ENCODE data around the gene PC. TPM values are rescaled to one million over a fixed set of nuclear protein-coding genes. Genes with fewer than 3 reads are reported as not detected.

Gene PC
- total RNA-seq, 4 donors from 2014 or later: 13.1 to 67.6 (median 32.1) TPM

GRCh38 chr11:66920978-66921784 is 37.0 kb downstream of the PC start:
- in situ Hi-C loops (cut with MboI; ENCODE audit: low sequenced_read_pairs in 4 of 4) (no loop called here), intact Hi-C loops (cut with DNase I; ENCODE audit: low total_unique reads) (no loop called here)
- Histone ChIP-seq H3K27me3 (no peaks in the 10 kb centered on the region), H3K27ac (peak overlapping the region in 2 of 4 donors; percentile 31 to 76), H3K4me1 (peaks cover 0 to 28% of the 10 kb centered on the region in 2 donors), H3K4me3 (no peak overlapping the region), H3K36me3 (no peaks in the 10 kb centered on the region), H3K9me3 (no peaks in the 10 kb centered on the region)
- TF ChIP-seq, protein P1, sequence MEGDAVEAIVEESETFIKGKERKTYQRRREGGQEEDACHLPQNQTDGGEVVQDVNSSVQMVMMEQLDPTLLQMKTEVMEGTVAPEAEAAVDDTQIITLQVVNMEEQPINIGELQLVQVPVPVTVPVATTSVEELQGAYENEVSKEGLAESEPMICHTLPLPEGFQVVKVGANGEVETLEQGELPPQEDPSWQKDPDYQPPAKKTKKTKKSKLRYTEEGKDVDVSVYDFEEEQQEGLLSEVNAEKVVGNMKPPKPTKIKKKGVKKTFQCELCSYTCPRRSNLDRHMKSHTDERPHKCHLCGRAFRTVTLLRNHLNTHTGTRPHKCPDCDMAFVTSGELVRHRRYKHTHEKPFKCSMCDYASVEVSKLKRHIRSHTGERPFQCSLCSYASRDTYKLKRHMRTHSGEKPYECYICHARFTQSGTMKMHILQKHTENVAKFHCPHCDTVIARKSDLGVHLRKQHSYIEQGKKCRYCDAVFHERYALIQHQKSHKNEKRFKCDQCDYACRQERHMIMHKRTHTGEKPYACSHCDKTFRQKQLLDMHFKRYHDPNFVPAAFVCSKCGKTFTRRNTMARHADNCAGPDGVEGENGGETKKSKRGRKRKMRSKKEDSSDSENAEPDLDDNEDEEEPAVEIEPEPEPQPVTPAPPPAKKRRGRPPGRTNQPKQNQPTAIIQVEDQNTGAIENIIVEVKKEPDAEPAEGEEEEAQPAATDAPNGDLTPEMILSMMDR (IDR thresholded peaks at IDR 0.05 in 4 of 5, conservative IDR thresholded peaks at IDR 0.05 in 1 of 5): no peak
- no peak for TF ChIP-seq POLR2A (IDR thresholded peaks at IDR 0.05)
- ATAC-seq: peak; percentile 82 to 85
- peak; percentile 46 to 65 for DNase-seq

- intact Hi-C loops (cut with DNase I; ENCODE audit: low total_unique reads): no loop called here
- no peak overlapping the region for H3K4me3 ChIP-seq
- ATAC-seq: peak; percentile 40 to 73
Observed at GRCh38 chr11:66919923-66920322, 38.3 kb downstream of the PC start.

GRCh38 chr11:66918741-66919140 is 39.4 kb downstream of the PC start:
- Histone ChIP-seq H3K36me3 (no peaks in the 10 kb centered on the region), H3K4me1 (peaks cover 0 to 28% of the 10 kb centered on the region in 2 donors), H3K27me3 (no peaks in the 10 kb centered on the region), H3K9me3 (no peaks in the 10 kb centered on the region), H3K27ac (no peak overlapping the region), H3K4me3 (no peak overlapping the region)
- in situ Hi-C loops (cut with MboI; ENCODE audit: low sequenced_read_pairs in 4 of 4) (no loop called here), intact Hi-C loops (cut with DNase I; ENCODE audit: low total_unique reads) (no loop called here)
- DNase-seq (no peak), ATAC-seq (no peak)
- no peak for TF ChIP-seq POLR2A (IDR thresholded peaks at IDR 0.05)
- TF ChIP-seq, protein P1 (IDR thresholded peaks at IDR 0.05 in 4 of 5, conservative IDR thresholded peaks at IDR 0.05 in 1 of 5): no peak

More at GRCh38 chr11:66919923-66920322, 38.3 kb downstream of the PC start:
- in situ Hi-C loops (cut with MboI; ENCODE audit: low sequenced_read_pairs in 4 of 4): no loop called here
- TF ChIP-seq POLR2A (IDR thresholded peaks at IDR 0.05): no peak
- TF ChIP-seq, protein P1 (IDR thresholded peaks at IDR 0.05 in 4 of 5, conservative IDR thresholded peaks at IDR 0.05 in 1 of 5): no peak
- peak overlapping the region in 1 of 4 donors; percentile 76 for H3K27ac ChIP-seq
- DNase-seq: no peak
- H3K9me3 ChIP-seq: no peaks in the 10 kb centered on the region
- H3K27me3 ChIP-seq: no peaks in the 10 kb centered on the region
- H3K36me3 ChIP-seq: no peaks in the 10 kb centered on the region
- H3K4me1 ChIP-seq: peaks cover 0 to 28% of the 10 kb centered on the region in 2 donors

DNA sequence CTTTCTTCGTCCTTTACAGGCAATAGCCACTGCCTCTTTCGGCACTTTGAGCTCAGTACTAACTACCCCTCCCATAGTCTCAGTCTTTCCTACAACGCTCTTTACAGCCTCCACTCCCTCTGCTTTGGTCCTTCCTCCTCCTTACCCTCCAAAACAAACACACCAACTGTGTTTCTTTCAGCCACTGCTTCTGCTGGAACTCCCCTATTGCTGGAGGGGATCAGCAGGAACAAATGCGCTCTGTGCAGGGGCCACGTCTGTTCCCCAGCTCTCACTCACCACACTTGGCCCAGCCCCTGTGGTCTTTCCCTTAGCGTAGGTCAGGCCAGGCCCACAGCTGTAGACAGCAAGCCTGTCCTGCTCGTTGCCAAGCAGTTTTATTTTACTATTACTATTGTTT is 42.3 kb downstream of the PC start:
- no peak for ATAC-seq
- no peaks in the 10 kb centered on the region for H3K36me3 ChIP-seq
- no peaks in the 10 kb centered on the region for H3K27me3 ChIP-seq
- TF ChIP-seq, protein P1 (IDR thresholded peaks at IDR 0.05 in 4 of 5, conservative IDR thresholded peaks at IDR 0.05 in 1 of 5): no peak
- TF ChIP-seq POLR2A (IDR thresholded peaks at IDR 0.05): no peak
- in situ Hi-C loops (cut with MboI; ENCODE audit: low sequenced_read_pairs in 4 of 4): no loop called here
- H3K4me3 ChIP-seq: no peak overlapping the region
- DNase-seq: no peak
- no peaks in the 10 kb centered on the region for H3K9me3 ChIP-seq
- no peak overlapping the region for H3K27ac ChIP-seq
- intact Hi-C loops (cut with DNase I; ENCODE audit: low total_unique reads): no loop called here
- peaks cover 0 to 26% of the 10 kb centered on the region in 2 donors for H3K4me1 ChIP-seq

Measured in gastrocnemius medialis (tissue), 4 donors.